ENCODE measurements around the gene CNOT6L.

DNA sequence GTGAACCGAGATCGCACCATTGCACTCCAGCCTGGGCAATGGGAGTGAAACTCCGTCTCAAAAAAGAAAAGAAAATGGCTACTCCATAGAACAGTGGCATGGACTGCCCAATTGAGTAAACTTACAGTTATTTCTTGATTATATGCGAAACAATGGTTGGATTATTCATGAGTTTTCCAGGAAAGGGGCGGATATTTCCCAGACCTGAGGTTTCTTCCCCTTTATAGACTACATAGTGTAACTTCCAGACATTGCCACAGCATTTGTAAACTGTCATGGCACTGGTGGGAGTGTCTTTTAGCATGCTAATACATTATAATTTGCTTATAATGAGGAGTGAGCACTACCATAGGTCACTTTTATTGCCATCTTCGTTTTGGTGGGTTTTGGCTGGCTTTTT lies 29.3 kb upstream of the CNOT6L start:
- TF ChIP-seq, protein P1, sequence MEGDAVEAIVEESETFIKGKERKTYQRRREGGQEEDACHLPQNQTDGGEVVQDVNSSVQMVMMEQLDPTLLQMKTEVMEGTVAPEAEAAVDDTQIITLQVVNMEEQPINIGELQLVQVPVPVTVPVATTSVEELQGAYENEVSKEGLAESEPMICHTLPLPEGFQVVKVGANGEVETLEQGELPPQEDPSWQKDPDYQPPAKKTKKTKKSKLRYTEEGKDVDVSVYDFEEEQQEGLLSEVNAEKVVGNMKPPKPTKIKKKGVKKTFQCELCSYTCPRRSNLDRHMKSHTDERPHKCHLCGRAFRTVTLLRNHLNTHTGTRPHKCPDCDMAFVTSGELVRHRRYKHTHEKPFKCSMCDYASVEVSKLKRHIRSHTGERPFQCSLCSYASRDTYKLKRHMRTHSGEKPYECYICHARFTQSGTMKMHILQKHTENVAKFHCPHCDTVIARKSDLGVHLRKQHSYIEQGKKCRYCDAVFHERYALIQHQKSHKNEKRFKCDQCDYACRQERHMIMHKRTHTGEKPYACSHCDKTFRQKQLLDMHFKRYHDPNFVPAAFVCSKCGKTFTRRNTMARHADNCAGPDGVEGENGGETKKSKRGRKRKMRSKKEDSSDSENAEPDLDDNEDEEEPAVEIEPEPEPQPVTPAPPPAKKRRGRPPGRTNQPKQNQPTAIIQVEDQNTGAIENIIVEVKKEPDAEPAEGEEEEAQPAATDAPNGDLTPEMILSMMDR (IDR thresholded peaks at IDR 0.05) = no peak
- TF ChIP-seq POLR2A (IDR thresholded peaks at IDR 0.05) = no peak
